HG02973 (cell line): ENCODE results near the gene RAB4B.
A peak's percentile ranks its signal among the peaks of the same experiment; 100 is the strongest.
"Not testable (repeated sequence)": the region's sequence is repeated elsewhere in the genome, so short reads cannot be mapped to it uniquely, and the experiment has no call there.

ENCODE experiments used
- ATAC-seq: cut with Tn5 transposase; IDR thresholded peaks from one replicate; pipeline ENCODE4 v1.9.1; 2021; ENCODE audit warnings: moderate library complexity; ENCODE audit not compliant: unreplicated experiment

Gene RAB4B

DNA sequence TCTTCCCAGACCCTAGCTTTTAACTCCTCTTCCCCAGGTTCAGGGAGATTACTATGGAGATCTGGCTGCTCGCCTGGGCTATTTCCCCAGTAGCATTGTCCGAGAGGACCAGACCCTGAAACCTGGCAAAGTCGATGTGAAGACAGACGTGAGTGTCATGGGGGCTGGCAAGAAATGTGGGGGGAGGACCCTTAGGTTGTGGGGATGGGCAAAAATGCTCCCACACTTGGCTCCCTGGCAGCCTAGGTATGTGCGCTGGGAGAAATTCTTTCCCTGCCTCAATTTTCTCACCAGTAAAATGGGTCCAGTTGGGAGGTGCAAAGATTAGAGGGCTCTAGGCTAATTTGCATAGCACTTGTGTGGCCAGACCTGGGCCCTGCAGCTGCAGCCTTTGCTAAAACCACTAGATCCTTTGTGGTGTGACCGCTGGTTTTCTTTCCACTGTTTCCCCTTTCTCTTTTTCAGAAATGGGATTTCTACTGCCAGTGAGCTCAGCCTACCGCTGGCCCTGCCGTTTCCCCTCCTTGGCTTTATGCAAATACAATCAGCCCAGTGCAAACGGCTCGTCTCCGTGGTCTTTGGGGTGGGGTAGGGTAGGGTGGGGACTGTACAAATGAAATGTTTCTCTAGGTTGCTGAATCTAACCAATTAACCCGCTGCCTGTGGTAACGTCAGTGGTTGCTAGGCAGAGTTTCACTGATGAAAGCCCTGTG, 959 bp upstream of the RAB4B start:
- peak; percentile 58 for ATAC-seq

DNA sequence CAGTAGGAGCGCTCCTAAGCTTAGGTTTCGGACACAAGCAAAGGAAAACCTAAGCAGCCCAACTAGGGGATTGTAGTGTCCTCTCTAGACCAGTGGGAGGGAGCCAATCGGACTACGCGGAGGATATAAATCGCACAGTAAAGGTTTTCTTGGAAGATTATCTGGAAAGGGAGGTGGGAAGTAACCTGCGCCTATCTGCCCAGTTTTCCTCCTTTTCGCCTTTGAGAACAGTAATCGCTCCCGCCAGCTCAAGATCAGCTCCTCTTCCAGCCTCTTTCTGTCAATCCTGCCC, 456 bp upstream of the RAB4B start:
- no peak for ATAC-seq

DNA sequence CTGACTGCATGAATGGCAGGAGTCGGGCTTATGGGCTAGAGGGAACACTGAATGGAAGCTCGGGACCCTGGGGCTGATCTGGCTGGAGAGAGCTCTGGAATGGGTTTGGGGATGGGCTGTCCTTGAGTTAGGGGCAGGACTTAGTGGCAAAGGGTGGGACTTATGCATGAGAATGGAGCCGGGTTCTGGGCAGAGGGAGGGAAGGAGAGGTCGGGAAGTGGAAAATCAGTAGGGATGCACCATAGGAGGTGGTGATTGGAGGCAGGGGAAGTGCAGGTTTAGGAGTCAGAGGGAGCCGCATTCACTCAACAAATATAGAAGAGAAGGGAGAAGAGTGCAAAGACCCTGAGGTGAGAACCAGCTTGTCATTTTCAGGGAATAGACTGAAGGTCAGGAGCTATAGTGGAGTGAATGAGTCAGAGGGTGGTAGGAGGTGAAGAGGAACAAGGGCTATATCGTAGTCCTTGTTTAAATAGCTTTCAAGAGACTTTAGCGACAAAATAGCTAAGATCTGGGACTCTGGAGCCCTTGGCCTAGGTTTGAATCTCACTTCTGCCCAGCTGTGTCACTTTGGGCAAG, 748 bp downstream of the RAB4B start:
- ATAC-seq, result no peak

GRCh38 chr19:40780582-40780981, 2.5 kb downstream of the RAB4B start:
- no peak for ATAC-seq

- ATAC-seq, result no peak
Measured at GRCh38 chr19:40781140-40781539, 3.1 kb downstream of the RAB4B start.

GRCh38 chr19:40783711-40784110, 5.7 kb downstream of the RAB4B start:
- ATAC-seq, result no peak

GRCh38 chr19:40784146-40784545, 6.1 kb downstream of the RAB4B start:
- ATAC-seq, result not testable (repeated sequence)

- no peak for ATAC-seq
Measured at GRCh38 chr19:40785526-40785925, 7.5 kb downstream of the RAB4B start.

GRCh38 chr19:40786060-40787037, 8.3 kb downstream of the RAB4B start:
- ATAC-seq, result no peak

DNA sequence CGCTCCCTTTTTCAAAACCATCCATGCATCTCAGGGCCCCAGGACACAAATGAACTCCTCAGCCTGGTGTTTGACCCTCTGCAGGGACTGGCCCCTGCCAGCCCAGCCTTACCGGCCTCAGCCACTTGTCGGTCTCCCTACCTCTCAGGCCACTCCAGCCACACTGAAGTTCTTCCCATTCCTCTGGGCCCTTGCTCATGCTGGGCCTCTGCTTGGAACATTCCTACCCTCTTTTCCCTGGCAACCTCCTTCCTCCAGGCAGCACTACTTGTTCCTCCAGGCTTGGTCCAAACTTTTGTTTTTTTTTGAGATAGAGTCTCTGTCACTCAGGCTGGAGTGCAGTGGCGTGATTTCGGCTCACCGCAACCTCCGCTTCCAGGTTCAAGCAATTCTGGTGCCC, 13.3 kb downstream of the RAB4B start:
- ATAC-seq, result no peak

GRCh38 chr19:40791996-40792395, 13.9 kb downstream of the RAB4B start:
- ATAC-seq, result no peak

DNA sequence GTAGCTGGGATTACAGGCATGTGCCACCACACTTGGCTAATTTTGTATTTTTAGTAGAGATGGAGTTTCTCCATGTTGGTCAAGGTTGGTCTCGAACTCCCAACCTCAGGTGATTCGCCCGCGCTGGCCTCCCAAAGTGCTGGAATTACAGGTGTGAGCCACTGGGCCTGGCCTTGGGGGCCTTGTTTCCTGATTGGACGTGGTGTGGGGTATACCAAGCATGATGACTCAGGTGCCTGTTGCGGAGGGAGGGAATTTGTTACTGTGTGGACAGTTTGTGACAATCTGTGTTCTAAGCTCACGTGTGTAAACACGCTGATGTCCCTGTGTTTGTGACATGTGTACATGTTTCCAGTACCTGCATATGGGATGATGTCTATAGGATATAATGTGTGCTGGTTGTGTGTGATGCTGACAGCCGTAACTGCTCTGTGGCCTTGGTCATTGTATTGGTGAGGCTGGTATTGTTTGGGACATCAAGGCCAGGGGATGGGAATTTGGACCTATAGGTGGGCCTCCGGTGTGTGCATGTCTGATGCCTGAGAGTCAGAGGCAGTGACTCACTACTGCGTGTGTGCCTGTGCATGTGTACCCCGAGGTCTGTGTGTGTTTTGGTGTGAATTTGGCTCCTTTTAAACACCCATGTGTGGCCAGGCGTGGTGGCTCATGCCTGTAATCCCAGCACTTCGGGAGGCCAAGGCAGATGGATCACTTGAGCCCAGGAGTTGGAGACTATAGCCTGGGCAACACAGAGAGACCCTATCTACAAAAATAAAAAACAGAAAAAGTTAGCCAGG, 19.3 kb downstream of the RAB4B start:
- ATAC-seq, result no peak

GRCh38 chr19:40797963-40798682, 20.1 kb downstream of the RAB4B start:
- ATAC-seq, result peak; percentile 29

GRCh38 chr19:40798683-40799557, 20.9 kb downstream of the RAB4B start, which contains the start of gene EGLN2:
Gene EGLN2, plus strand, starts transcription at chr19:40799191. Its CDS starts 1,382 bp downstream, at chr19:40800573.
- ATAC-seq, result peak; percentile 57

GRCh38 chr19:40799558-40800338, 21.7 kb downstream of the RAB4B start:
- no peak for ATAC-seq

- ATAC-seq, result no peak
Measured at GRCh38 chr19:40800339-40800996, 22.4 kb downstream of the RAB4B start.

DNA sequence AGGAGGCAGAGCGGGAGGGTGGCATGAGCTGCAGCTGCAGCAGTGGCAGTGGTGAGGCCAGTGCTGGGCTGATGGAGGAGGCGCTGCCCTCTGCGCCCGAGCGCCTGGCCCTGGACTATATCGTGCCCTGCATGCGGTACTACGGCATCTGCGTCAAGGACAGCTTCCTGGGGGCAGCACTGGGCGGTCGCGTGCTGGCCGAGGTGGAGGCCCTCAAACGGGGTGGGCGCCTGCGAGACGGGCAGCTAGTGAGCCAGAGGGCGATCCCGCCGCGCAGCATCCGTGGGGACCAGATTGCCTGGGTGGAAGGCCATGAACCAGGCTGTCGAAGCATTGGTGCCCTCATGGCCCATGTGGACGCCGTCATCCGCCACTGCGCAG, 22.9 kb downstream of the RAB4B start:
- no peak for ATAC-seq
